Subcutaneous adipose tissue (tissue), 4 donors: Measurements from ENCODE around the gene IGF2. TPM values are rescaled to one million over a fixed set of nuclear protein-coding genes. Genes with fewer than 3 reads are reported as not detected.

Experiments used
- total RNA-seq, 4 donors: library from RNA; depleted of rRNA; stranded (reverse); fragments of >200 nt; gene quantifications; one replicate each; pipeline ENCODE4 v1.1.0, GENCODE V29; 2016
- TF ChIP-seq, protein P1 (sequence below): fragments of 450-650 bp; IDR thresholded peaks from one replicate; pipeline ENCODE4 v1.5.1; 2016; ENCODE audit warnings: low read depth, mild to moderate bottlenecking, control low read depth, antibody characterized with exemption, moderate library complexity

IGF2 gene
- total RNA-seq, 4 donors from 2014 or later = 21.6 to 32.8 (median 26.6) TPM

DNA sequence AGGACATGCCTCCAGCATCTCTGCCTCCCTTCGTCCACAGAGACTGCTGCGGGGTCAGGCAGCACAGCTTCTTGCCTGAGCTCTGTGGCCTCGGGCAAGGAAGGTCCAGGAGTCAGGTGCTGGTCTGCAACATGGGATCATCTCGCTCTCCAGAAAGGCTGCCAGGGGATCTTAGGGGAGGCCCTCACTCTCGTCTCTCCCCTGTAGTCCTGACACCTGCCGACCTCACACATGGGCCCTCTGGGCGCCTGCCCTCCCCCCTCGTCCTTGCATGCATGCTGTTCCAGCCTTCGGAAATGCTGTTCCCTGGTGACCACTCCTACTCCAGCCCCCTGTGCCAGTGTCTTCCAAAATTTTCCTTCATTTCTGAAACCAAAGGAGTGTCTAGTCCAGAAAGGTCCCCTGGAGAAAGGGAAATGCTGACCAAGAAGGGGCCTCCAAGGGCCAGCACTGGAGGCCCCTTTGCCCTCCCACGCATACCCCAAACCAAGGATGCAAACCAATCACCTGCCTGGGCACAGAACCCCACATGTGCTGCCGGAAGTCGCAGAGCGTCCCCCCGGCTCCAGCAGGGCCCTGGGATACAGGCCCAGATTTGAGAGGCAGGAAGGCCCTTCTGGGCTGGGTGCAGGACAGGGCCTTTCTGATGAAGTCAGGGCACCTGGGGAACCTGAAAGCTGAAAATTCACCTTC, 41.0 kb downstream of the IGF2 start:
- TF ChIP-seq, protein P1, sequence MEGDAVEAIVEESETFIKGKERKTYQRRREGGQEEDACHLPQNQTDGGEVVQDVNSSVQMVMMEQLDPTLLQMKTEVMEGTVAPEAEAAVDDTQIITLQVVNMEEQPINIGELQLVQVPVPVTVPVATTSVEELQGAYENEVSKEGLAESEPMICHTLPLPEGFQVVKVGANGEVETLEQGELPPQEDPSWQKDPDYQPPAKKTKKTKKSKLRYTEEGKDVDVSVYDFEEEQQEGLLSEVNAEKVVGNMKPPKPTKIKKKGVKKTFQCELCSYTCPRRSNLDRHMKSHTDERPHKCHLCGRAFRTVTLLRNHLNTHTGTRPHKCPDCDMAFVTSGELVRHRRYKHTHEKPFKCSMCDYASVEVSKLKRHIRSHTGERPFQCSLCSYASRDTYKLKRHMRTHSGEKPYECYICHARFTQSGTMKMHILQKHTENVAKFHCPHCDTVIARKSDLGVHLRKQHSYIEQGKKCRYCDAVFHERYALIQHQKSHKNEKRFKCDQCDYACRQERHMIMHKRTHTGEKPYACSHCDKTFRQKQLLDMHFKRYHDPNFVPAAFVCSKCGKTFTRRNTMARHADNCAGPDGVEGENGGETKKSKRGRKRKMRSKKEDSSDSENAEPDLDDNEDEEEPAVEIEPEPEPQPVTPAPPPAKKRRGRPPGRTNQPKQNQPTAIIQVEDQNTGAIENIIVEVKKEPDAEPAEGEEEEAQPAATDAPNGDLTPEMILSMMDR = no peak

DNA sequence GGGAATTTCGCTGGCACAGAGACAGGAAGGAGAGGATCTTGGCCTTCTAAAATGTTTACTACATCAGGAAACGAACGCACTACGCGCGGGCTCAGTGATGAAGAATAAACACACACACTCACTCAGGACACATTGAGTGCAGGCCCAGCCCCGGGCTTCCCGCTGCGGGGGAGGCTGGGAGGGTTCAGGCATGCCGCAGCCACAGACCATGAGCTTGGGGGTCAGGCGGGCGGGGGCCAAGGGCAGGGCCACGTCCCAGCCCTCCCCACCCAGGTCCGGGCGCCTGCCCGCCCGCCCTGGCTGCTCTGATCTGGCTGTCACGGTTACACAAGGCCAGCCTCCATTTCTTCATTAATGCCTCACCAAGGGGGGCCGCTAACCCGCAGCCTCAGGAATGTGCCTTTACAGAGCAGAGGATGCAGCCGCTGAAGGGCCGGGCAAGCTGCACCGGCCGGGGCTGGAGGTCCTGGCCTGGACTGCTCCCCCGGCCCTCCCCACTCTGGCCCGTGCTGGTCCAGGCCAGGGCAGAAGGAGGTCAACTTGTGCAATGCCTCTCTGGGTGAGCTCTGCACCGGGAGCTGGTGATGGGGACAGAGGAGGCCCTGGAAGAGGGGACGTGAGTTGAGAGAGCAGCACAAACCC, 41.7 kb downstream of the IGF2 start:
- TF ChIP-seq, protein P1 = no peak

DNA sequence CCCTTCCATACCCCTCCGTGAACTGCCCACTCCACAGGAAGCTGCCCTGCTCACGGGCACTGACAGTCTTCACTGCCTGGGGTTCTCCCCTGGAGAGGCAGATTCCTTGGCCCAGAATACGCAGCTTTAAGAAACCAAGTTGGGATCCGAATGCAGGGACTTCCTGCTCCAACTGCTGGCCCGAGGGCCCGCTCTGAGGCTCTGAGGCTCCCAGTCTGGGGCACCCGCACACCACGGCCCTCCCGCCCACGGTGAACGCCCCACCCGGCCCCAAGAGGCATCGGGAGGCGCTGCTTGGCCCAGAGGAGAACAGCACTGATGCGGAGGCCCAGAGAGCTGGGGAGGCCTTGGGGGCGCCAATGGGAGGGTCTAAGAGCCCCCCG, 42.3 kb downstream of the IGF2 start:
- TF ChIP-seq, protein P1 = no peak

DNA sequence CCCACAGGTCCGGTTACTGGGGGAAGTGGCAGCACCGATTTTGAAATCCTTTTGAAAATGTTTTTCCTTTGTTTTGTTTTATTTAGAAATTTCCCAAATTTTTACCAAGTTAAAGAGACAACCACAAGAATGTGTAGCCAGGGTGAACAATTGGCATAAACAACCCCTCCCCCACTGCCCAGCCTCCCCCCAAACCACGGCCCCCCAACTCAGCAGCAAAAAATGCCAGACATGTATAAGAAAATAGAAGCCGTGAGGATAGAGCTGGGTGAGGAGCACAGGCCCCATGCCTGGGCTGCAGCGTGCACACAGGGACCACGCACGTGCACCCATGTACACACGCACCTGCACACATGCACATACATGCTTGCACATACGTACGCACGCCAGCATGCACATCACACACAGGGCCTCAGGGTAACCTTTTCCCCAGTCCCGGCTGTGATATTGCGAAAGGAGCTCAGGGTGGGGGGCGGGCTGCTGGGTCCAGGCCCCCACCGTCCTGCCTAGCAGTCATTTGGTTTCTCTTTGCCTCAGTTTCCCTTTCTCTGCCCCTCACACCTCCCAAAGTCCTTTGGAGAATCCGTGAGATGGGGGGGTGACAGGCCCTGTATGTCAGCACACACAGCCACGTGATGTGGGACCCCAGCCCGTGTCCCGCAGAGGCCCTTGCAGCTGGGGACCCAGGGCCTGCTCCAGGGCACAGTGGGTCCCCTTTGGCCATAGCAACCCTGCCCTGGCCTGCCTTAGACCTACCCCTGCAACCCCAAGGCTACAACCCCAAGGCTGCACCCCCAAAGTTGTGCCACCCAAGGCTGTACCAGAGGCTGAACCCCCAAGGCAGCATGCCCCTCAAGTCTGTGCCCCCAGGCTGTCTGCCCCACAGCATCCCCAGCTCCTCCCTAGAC, 42.9 kb downstream of the IGF2 start:
- TF ChIP-seq, protein P1 = no peak

DNA sequence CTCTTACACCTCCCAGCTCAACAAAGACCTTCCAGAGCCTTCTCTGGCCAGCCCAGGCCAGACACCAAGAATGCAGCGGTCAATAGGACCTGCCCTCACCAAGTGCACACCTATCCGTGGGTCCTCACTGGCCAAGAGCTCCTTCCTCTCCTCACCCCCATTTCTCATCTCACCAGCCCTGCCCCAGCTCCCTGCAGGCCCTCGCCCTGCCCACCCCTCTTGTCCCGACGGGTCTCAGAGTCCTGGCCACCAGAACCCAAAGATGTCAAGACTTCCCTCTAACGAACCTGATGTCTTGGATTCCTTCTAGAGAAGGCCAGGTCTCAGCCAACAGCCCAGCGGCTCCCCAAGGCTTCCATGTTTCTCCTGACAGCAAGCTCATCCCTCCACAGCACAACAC, 43.6 kb downstream of the IGF2 start:
- TF ChIP-seq, protein P1 = no peak

DNA sequence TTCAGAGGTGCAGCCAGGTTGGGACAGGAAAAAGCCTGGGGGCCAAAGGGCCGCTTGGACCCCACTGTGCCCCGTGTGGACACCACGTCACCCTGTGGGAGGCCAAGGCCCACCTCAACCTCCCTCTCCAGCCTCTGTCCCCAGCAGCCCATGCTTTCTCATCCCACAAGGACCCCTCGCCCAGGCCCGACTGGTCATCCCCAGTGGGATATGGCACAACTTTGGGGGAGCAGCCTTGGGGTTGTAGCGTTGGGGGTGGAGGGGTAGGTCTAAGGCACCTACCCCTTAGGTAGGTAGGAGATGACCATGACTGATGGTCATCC, 44.0 kb downstream of the IGF2 start:
- TF ChIP-seq, protein P1 = no peak
